DOHH2 (cell line): ENCODE results near the gene CAMTA1.

Experiments used
- H3F3A ChIP-seq: fragments of 200-600 bp; sonication (generic), shearing (Covaris generic); 2 replicates; pipeline ENCODE4 v1.6.0; 2016; ENCODE audit warnings: antibody characterized with exemption, mild to moderate bottlenecking; ENCODE audit not compliant: control insufficient read depth, insufficient read depth
- H3K27ac ChIP-seq: fragments of 200-600 bp; sonication (generic); 2 replicates; pipeline ENCODE4 v1.5.1; 2014; ENCODE audit warnings: low read depth, mild to moderate bottlenecking, low read length, moderate library complexity
- H3K27me3 ChIP-seq: fragments of 200-600 bp; sonication (generic); 2 replicates; pipeline ENCODE4 v1.6.1; 2014; ENCODE audit warnings: mild to moderate bottlenecking, low read length, mixed read lengths; ENCODE audit not compliant: control insufficient read depth
- H3K36me3 ChIP-seq: fragments of 200-600 bp; sonication (generic); 2 replicates; pipeline ENCODE4 v1.6.1; 2014; ENCODE audit warnings: mild to moderate bottlenecking, low read length, moderate library complexity, mixed read lengths; ENCODE audit not compliant: control insufficient read depth
- H3K4me1 ChIP-seq: fragments of 200-600 bp; sonication (generic); 2 replicates; pipeline ENCODE4 v1.6.1; 2014; ENCODE audit warnings: mild to moderate bottlenecking, low read length, mixed read lengths; ENCODE audit not compliant: control insufficient read depth
- H3K4me2 ChIP-seq: fragments of 200-600 bp; sonication (generic); 2 replicates; pipeline ENCODE4 v1.6.0; 2014; ENCODE audit warnings: mild to moderate bottlenecking, low read length, moderate library complexity
- H3K4me3 ChIP-seq: fragments of 200-600 bp; sonication (generic); 2 replicates; pipeline ENCODE4 v1.5.1; 2014; ENCODE audit warnings: mild to moderate bottlenecking, low read length, mixed read lengths
- H3K79me2 ChIP-seq: fragments of 200-600 bp; sonication (generic); 2 replicates; pipeline ENCODE4 v1.6.1; 2014; ENCODE audit warnings: mild to moderate bottlenecking, low read length, mixed read lengths; ENCODE audit not compliant: control insufficient read depth
- H3K9me2 ChIP-seq: fragments of 200-600 bp; sonication (generic); replicated peaks from 2 replicates; pipeline ENCODE4 v1.6.1; 2014; ENCODE audit warnings: mild to moderate bottlenecking, low read length, mixed read lengths; ENCODE audit not compliant: control insufficient read depth
- H3K9me3 ChIP-seq: fragments of 200-600 bp; sonication (generic); 2 replicates; pipeline ENCODE4 v1.6.1; 2014; ENCODE audit warnings: antibody characterized with exemption, low read length, mixed read lengths; ENCODE audit not compliant: control insufficient read depth, insufficient read depth
- H4K20me1 ChIP-seq: fragments of 200-600 bp; sonication (generic); 2 replicates; pipeline ENCODE4 v1.6.0; 2014; ENCODE audit warnings: low read depth, mild to moderate bottlenecking, antibody characterized with exemption, low read length, moderate library complexity; ENCODE audit not compliant: control insufficient read depth, insufficient read depth
- EZH2phosphoT487 ChIP-seq: fragments of 200-600 bp; sonication (generic); IDR thresholded peaks from 2 replicates; pipeline ENCODE4 v1.6.1; 2017; ENCODE audit warnings: borderline replicate concordance, mild to moderate bottlenecking, antibody characterized with exemption, low read length, moderate library complexity, mixed read lengths
- TF ChIP-seq, protein P1 (sequence below): fragments of 200-600 bp; sonication (generic); IDR thresholded peaks from one replicate; pipeline ENCODE4 v1.5.1; 2014; ENCODE audit warnings: antibody characterized with exemption, mild to moderate bottlenecking, low read depth, low read length; ENCODE audit not compliant: poor library complexity, severe bottlenecking

The CAMTA1 gene

DNA sequence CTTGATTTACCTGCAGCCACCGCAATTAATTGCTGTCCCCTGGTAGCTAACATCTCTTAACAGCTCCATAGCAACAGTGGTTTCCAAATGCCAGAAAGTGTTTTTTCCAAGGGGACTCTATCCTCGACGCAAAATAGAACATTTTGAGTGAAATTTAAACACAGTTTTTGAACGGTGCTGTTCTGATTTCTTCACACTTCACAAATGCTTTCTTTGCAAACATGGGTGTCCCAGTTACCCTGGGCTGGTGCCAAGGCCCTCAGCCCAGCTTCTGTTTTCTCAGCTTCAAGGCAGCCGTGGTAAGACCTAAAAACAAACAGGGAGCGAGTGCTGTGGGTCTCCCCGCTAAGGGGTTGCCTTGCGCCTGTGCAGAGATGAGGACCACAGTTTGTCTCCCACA, 838.6 kb downstream of the CAMTA1 start:
- H3K4me2 ChIP-seq: no peak overlapping the region
- no peaks in the 10 kb centered on the region for H3K36me3 ChIP-seq
- H3K27me3 ChIP-seq: no peaks in the 10 kb centered on the region
- H3K4me3 ChIP-seq: no peak overlapping the region
- no peaks in the 10 kb centered on the region for H3F3A ChIP-seq
- H4K20me1 ChIP-seq: no peaks in the 10 kb centered on the region
- H3K9me2 ChIP-seq: no peaks in the 10 kb centered on the region
- H3K4me1 ChIP-seq: no peaks in the 10 kb centered on the region
- no peak overlapping the region for H3K27ac ChIP-seq
- H3K9me3 ChIP-seq: no peaks in the 10 kb centered on the region
- TF ChIP-seq, protein P1, sequence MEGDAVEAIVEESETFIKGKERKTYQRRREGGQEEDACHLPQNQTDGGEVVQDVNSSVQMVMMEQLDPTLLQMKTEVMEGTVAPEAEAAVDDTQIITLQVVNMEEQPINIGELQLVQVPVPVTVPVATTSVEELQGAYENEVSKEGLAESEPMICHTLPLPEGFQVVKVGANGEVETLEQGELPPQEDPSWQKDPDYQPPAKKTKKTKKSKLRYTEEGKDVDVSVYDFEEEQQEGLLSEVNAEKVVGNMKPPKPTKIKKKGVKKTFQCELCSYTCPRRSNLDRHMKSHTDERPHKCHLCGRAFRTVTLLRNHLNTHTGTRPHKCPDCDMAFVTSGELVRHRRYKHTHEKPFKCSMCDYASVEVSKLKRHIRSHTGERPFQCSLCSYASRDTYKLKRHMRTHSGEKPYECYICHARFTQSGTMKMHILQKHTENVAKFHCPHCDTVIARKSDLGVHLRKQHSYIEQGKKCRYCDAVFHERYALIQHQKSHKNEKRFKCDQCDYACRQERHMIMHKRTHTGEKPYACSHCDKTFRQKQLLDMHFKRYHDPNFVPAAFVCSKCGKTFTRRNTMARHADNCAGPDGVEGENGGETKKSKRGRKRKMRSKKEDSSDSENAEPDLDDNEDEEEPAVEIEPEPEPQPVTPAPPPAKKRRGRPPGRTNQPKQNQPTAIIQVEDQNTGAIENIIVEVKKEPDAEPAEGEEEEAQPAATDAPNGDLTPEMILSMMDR: no peak
- no peak for TF ChIP-seq EZH2phosphoT487
- no peaks in the 10 kb centered on the region for H3K79me2 ChIP-seq

DNA sequence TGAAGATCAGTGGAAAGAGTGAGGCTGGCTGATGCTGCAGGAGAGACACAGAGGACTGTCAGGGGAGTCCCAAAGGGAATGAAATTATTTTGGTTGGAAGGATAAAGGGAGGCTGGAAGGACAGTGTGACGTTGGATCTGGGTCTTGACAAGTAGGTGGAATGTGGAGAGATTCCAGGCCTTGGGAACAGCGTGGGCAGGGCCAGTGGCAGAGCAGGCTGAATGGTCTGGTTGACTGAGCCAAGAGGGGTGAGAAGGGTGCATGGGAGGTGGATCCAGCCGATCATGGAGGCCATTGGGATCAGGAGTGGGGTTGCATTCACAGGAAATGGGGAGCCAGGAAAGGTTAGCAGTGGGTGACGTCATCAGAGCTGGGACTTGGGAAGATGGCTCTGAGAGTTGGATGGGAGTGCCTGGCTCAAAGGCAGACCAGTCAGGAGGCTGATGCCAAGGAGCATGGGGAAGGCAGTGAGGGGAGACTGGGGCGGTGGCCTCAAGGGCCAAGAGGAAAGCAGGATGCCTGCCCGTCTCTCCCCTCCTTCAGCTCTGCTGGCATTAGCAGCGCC, 839.6 kb downstream of the CAMTA1 start:
- no peak overlapping the region for H3K4me2 ChIP-seq
- H3K27ac ChIP-seq: no peak overlapping the region
- TF ChIP-seq, protein P1: no peak
- TF ChIP-seq EZH2phosphoT487: no peak
- H3K9me3 ChIP-seq: no peaks in the 10 kb centered on the region
- no peaks in the 10 kb centered on the region for H4K20me1 ChIP-seq
- H3K36me3 ChIP-seq: no peaks in the 10 kb centered on the region
- H3K9me2 ChIP-seq: no peaks in the 10 kb centered on the region
- H3K4me1 ChIP-seq: no peaks in the 10 kb centered on the region
- H3F3A ChIP-seq: no peaks in the 10 kb centered on the region
- H3K27me3 ChIP-seq: no peaks in the 10 kb centered on the region
- H3K4me3 ChIP-seq: no peak overlapping the region
- H3K79me2 ChIP-seq: no peaks in the 10 kb centered on the region

DNA sequence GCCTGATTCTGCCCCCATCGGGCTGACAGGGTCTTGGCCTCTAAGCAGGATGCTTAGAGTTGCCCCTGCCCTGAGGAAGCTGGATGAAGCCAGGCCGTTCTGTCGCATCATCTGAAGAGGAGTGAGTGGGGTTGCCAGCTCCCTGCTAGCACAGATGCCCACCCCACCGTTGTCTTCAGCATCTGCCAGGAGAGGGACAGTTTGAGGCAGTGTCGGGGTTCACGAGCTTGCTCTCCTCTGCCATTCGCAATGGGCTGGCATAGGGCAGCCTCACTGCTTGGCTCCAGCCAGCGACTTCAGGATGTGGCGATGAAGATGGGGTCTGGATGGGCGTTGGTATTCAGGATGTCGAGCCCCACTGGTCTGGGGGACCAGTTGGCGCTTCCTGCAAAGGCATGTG, 840.1 kb downstream of the CAMTA1 start:
- TF ChIP-seq, protein P1: no peak
- TF ChIP-seq EZH2phosphoT487: no peak
- Histone ChIP-seq H3K4me1 (no peaks in the 10 kb centered on the region), H3K9me3 (no peaks in the 10 kb centered on the region), H3K27ac (no peak overlapping the region), H4K20me1 (no peaks in the 10 kb centered on the region), H3K36me3 (no peaks in the 10 kb centered on the region), H3K4me3 (no peak overlapping the region), H3K4me2 (no peak overlapping the region), H3F3A (no peaks in the 10 kb centered on the region), H3K27me3 (no peaks in the 10 kb centered on the region), H3K9me2 (no peaks in the 10 kb centered on the region), H3K79me2 (no peaks in the 10 kb centered on the region)
